CD14-positive monocyte (primary cell): Measurements from ENCODE around the gene RGS16. TPM values are rescaled to one million over a fixed set of nuclear protein-coding genes. Genes with fewer than 3 reads are reported as not detected.

ENCODE experiments used
- DNase-seq, 3 donors: peaks; one replicate each; pipeline ENCODE4 v3.0.0-alpha.2; 2011 to 2022
- H2AFZ ChIP-seq: 2 replicates; pipeline ENCODE4 v1.6.0; 2012; ENCODE audit warnings: mild to moderate bottlenecking, low read depth, low read length, inconsistent platforms; ENCODE audit not compliant: insufficient read depth, poor library complexity, severe bottlenecking
- H3K27ac ChIP-seq, 2 donors: 1 replicate in 1 of 2; 2 replicates in 1 of 2; pipeline ENCODE4 v1.5.1; 2012 to 2013; ENCODE audit warnings: low read length in 2 of 2, control low read depth in 1 of 2, inconsistent platforms in 1 of 2, low read depth in 1 of 2, mild to moderate bottlenecking in 1 of 2
- H3K27me3 ChIP-seq, 2 donors: one replicate each; pipeline versions ENCODE4 v1.6.0 to v1.6.1; 2011 to 2013; ENCODE audit warnings: low read length in 2 of 2; ENCODE audit not compliant: control insufficient read depth in 2 of 2, insufficient read depth in 2 of 2
- H3K36me3 ChIP-seq, 2 donors: replicated peaks in 1 of 2; 1 replicate in 1 of 2; 2 replicates in 1 of 2; pipeline versions ENCODE4 v1.5.1 to v1.6.1; 2012 to 2013; ENCODE audit warnings: low read length in 2 of 2, control low read depth in 1 of 2, inconsistent platforms in 1 of 2, mild to moderate bottlenecking in 1 of 2; ENCODE audit not compliant: insufficient read depth in 2 of 2, control insufficient read depth in 1 of 2
- H3K4me1 ChIP-seq, 2 donors: 1 replicate in 1 of 2; 2 replicates in 1 of 2; pipeline versions ENCODE4 v1.5.1 to v1.6.1; 2012 to 2013; ENCODE audit warnings: low read length in 2 of 2, control low read depth in 1 of 2, inconsistent platforms in 1 of 2, mild to moderate bottlenecking in 1 of 2, moderate library complexity in 1 of 2; ENCODE audit not compliant: insufficient read depth in 2 of 2, control insufficient read depth in 1 of 2
- H3K4me2 ChIP-seq: replicated peaks from 2 replicates; pipeline ENCODE3; 2012; ENCODE audit warnings: low read length, moderate library complexity, mild to moderate bottlenecking; ENCODE audit not compliant: poor library complexity, severe bottlenecking; ENCODE audit errors: extremely low read depth
- H3K4me3 ChIP-seq, 3 experiments: fragments of 200-600 bp in 1 of 3; sonication (generic) in 1 of 3; replicated peaks in 1 of 3; 1 replicate in 2 of 3; 2 replicates in 1 of 3; pipeline ENCODE4 v1.5.1; 2011 to 2013; ENCODE audit warnings: low read length in 3 of 3, mild to moderate bottlenecking in 3 of 3, control low read depth in 2 of 3, low read depth in 2 of 3, inconsistent platforms in 1 of 3, moderate library complexity in 1 of 3
- H3K79me2 ChIP-seq: 2 replicates; pipeline ENCODE4 v1.6.0; 2012; ENCODE audit warnings: mild to moderate bottlenecking, control low read depth, inconsistent platforms, low read length, moderate library complexity; ENCODE audit not compliant: insufficient read depth
- H3K9ac ChIP-seq: 2 replicates; pipeline ENCODE4 v1.6.0; 2017; ENCODE audit warnings: low read length, mild to moderate bottlenecking; ENCODE audit not compliant: insufficient read depth, poor library complexity, severe bottlenecking
- H3K9me3 ChIP-seq, 2 donors: replicated peaks in 1 of 2; 1 replicate in 1 of 2; 2 replicates in 1 of 2; pipeline versions ENCODE4 v1.5.1 to v1.6.1; 2012 to 2013; ENCODE audit warnings: low read length in 2 of 2, control low read depth in 1 of 2; ENCODE audit not compliant: control insufficient read depth in 1 of 2, insufficient read depth in 1 of 2
- H4K20me1 ChIP-seq: 2 replicates; pipeline ENCODE4 v1.6.0; 2012; ENCODE audit warnings: mild to moderate bottlenecking, low read length, control low read depth, moderate library complexity; ENCODE audit not compliant: insufficient read depth
- H3K27ac Mint-ChIP-seq, 7 donors: one replicate each; pipeline ENCODE4 v1.8.0; 2020; ENCODE audit warnings: mild to moderate bottlenecking in 7 of 7, mixed read lengths in 7 of 7, moderate library complexity in 6 of 7, inconsistent platforms in 2 of 7
- H3K27me3 Mint-ChIP-seq, 3 donors: one replicate each; pipeline ENCODE4 v1.8.0; 2021 to 2022; ENCODE audit warnings: low read depth in 3 of 3, mild to moderate bottlenecking in 3 of 3, mixed read lengths in 3 of 3, moderate library complexity in 3 of 3, inconsistent platforms in 1 of 3
- H3K36me3 Mint-ChIP-seq, 2 donors: one replicate each; pipeline ENCODE4 v1.8.0; 2020; ENCODE audit warnings: mixed read lengths in 2 of 2, inconsistent platforms in 1 of 2, mild to moderate bottlenecking in 1 of 2
- H3K4me1 Mint-ChIP-seq: one replicate; pipeline ENCODE4 v1.8.0; 2020; ENCODE audit warnings: mild to moderate bottlenecking, mixed read lengths
- H3K4me3 Mint-ChIP-seq, 2 donors: one replicate each; pipeline ENCODE4 v1.8.0; 2020; ENCODE audit warnings: mild to moderate bottlenecking in 2 of 2, mixed read lengths in 2 of 2, moderate library complexity in 1 of 2
- H3K9me3 Mint-ChIP-seq, 7 donors: one replicate each; pipeline ENCODE4 v1.8.0; 2020 to 2022; ENCODE audit warnings: mixed read lengths in 7 of 7, mild to moderate bottlenecking in 6 of 7, moderate library complexity in 6 of 7, inconsistent platforms in 2 of 7
- CTCF ChIP-seq: fragments of 200-600 bp; IDR thresholded peaks from one replicate; pipeline ENCODE4 v1.8.0; 2022; ENCODE audit warnings: antibody characterized with exemption, mild to moderate bottlenecking
- WGBS: methylation state at CpG from one replicate; pipeline ENCODE4 v1.1.5; 2013; ENCODE audit warnings: missing lambda C conversion rate; ENCODE audit not compliant: insufficient coverage; 5-methylcytosine and 5-hydroxymethylcytosine counted together
- intact Hi-C, 2 donors: fragments of 100-400 bp; cut with micrococcal nuclease; formaldehyde crosslinking; loops; one replicate each; pipeline versions ENCODE4 v1.15.0 to v1.15.1; 2023
- polyA plus RNA-seq, 3 donors: library from polyadenylated mRNA; depleted of rRNA in 1 of 3; unstranded in 2 of 3; stranded (reverse) in 1 of 3; fragments of 300-500 nt in 2 of 3; fragments of >200 nt in 1 of 3; fragmentation: Illumina TruSeq in 2 of 3; gene quantifications; 1 replicate in 2 of 3; 2 replicates in 1 of 3; pipeline ENCODE4 v1.2.3, GENCODE V29; 2012 to 2021

Gene RGS16
- polyA plus RNA-seq, 3 donors = 0.07 to 0.44 TPM; not detected in 1

- intact Hi-C loops = no loop called here
- no peaks in the 10 kb centered on the region for H4K20me1 ChIP-seq
- no peaks in the 10 kb centered on the region for H3K36me3 Mint-ChIP-seq
- DNase-seq = no peak
- H3K9me3 ChIP-seq = peaks cover 7 to 11% of the 10 kb centered on the region in 2 donors
- no CpG with 5 or more reads among the region's 2 CpGs for WGBS
- H3K27ac Mint-ChIP-seq = no peak overlapping the region
- no peak overlapping the region for H3K4me3 Mint-ChIP-seq
- peaks cover 8 to 19% (median 14%) of the 10 kb centered on the region in 7 donors for H3K9me3 Mint-ChIP-seq
- H3K4me2 ChIP-seq = no peak overlapping the region
- H3K9ac ChIP-seq = no peak overlapping the region
- H3K79me2 ChIP-seq = no peaks in the 10 kb centered on the region
- H3K27me3 Mint-ChIP-seq = peaks cover 0 to 1% (median 1%) of the 10 kb centered on the region in 3 donors
- H3K4me1 ChIP-seq = no peaks in the 10 kb centered on the region
- no peaks in the 10 kb centered on the region for H3K4me1 Mint-ChIP-seq
- no peaks in the 10 kb centered on the region for H3K36me3 ChIP-seq
- H2AFZ ChIP-seq = no peak overlapping the region
- H3K27me3 ChIP-seq = no peaks in the 10 kb centered on the region
- no peak overlapping the region for H3K27ac ChIP-seq
- TF ChIP-seq CTCF = no peak
- H3K4me3 ChIP-seq = no peak overlapping the region
Measured at GRCh38 chr1:182552527-182552926, 51.7 kb downstream of the RGS16 start.

GRCh38 chr1:182549811-182550210 is 54.4 kb downstream of the RGS16 start:
- H3K27ac ChIP-seq = no peak overlapping the region
- no peaks in the 10 kb centered on the region for H3K27me3 ChIP-seq
- Mint-ChIP-seq H3K4me3 (no peak overlapping the region), H3K4me1 (no peaks in the 10 kb centered on the region), H3K27me3 (peaks cover 4 to 7% (median 5%) of the 10 kb centered on the region in 3 donors), H3K36me3 (no peaks in the 10 kb centered on the region), H3K27ac (peak overlapping the region in 1 of 7 donors; percentile 12), H3K9me3 (peaks cover 8 to 19% (median 16%) of the 10 kb centered on the region in 7 donors)
- no peaks in the 10 kb centered on the region for H3K79me2 ChIP-seq
- TF ChIP-seq CTCF = no peak
- H3K4me1 ChIP-seq = no peaks in the 10 kb centered on the region
- H3K9ac ChIP-seq = no peak overlapping the region
- no peak for DNase-seq
- peaks cover 7 to 11% of the 10 kb centered on the region in 2 donors for H3K9me3 ChIP-seq
- H2AFZ ChIP-seq = no peak overlapping the region
- WGBS = no CpG with 5 or more reads among the region's 1 CpG
- H3K4me2 ChIP-seq = no peak overlapping the region
- no peak overlapping the region for H3K4me3 ChIP-seq
- intact Hi-C loops = no loop called here
- H4K20me1 ChIP-seq = no peaks in the 10 kb centered on the region
- H3K36me3 ChIP-seq = no peaks in the 10 kb centered on the region
